GOT3 (cell line): ENCODE measurements around the gene SIK3.
"Not testable (repeated sequence)": the region's sequence is repeated elsewhere in the genome, so short reads cannot be mapped to it uniquely, and the experiment has no call there.

ENCODE experiments used
- DNase-seq: peaks from one replicate; lab custom pipeline; 2025; ENCODE audit warnings: mixed read lengths; lab: John Stamatoyannopoulos, UW

Gene SIK3

DNA sequence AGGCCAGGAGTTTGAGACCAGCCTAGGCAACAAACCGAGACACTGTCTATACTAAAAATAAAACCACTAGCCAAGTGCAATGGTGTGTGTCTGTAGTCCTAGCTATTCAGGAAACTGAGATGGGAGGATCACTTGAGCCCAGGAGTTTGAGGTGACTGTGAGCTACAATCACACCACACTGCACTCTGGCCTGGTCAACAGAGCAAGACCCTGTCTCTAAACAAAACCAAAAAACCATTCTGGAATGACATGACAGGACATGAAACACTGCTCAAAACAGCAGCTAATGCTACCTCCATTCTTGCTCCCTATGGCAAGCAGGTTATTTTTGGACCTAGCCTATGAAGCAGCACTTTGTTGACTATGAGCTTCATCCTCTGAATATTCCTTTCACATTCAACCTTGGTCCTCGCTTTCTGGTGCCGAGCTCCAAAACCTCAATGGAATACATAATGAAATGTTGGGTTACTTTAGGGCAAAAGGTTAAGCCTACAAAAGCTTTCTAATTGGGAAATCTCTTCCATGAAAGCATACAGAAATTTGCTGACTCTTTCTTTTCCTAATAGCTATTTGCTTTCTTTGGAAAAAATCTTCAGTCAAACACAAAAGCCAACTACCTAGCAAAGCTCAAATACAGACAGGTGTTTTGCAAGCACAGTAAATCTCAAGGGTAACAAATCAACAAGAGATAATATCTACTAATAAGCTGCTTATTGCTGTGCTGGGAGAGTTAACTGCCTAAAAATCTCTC lies 21.1 kb downstream of the SIK3 start:
- DNase-seq, result no peak

DNA sequence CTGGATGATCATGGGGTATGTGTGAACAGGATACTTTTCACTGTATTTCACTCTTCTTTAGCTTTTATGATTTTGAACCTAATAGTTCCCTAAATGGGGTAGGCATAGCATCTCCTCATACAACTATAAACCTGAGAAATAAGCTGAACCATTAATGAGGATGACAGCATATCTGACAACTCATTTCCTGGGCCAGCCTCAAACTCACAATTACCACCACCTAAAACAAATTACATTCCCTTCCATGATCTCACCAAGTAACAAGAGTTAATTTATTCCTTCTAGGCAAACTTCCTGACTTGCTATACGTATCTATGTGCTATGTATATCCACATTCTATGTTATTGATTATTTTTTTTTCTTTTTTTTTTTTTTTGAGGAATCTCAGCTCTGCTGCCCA lies 23.0 kb downstream of the SIK3 start:
- DNase-seq, result no peak

DNA sequence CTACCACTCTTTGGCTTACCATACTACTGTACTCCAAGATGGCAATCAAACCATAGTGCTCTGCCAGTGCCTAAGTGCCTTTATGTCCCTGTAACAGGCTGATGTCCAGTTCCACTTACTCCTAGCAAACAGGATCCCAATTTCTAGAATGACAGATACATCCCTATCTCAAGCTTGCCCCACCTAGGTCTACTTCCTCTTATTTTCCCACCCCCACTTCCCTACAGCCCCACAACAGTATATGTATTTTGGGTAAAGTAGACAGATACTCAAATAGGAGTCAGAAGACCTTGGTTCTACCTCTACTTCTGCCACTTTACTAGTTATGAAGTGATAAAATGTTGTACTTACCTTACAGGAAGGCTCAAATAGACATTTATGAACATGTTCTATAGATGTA lies 24.1 kb downstream of the SIK3 start:
- no peak for DNase-seq

DNA sequence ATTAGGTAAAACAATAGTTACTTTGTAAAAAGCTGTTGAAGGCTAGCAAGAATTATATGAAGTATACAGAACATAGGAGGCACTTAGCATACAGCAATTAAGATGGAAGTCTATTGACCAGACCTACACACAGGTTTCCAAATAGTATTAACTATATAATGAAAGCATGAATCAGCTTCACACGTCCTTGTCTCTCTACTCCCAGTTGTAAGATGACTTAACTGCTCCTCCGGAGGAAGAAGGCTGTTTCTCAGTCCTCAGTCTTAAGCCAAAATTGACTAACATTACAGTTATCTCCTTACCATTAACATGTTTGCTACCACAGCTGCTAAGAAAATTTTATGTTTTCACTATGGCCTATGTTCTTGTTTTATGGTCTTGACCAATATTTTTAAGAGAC lies 24.7 kb downstream of the SIK3 start:
- no peak for DNase-seq

DNA sequence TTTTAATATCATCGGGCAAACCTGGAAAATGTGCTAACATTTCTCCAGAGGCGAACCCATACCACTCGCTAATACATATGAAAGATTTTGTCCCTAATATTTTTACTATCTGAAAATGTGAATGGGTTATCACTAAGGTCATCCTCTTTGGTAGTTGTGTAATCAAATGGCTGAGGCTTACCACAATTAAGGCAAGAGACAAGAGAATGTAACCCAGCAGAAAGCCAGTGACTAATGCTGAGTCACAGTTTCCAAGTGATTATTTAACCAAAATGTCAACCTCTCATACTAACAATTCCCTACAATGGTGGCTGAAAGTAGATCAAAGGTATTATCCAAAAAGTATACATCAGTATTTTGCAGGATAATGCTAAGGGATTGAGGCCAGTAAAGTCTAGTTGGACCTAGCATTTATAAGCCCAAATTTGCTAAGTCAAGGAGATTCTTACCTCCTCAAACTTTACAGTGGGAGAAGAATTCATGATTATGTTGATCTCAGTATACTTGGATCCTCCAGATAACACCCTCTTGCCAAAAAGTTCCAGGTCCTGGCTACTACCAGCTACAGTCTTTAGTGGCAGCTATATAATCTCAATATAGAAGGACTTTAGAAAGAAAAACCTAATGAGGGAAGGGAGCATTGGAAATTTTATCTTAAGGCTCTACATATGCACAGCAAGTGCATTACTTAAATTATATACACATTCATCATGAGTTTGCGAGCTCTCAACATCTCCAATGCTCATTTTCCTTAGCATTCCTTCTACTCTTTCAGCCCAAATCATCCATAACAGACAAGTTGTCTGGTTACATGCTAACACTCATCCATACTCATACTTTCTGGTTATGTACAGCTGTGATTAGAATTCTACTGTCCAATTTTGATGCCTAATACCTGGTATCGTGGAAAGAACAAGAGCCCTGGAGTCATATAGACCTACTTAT lies 25.4 kb downstream of the SIK3 start:
- no peak for DNase-seq

DNA sequence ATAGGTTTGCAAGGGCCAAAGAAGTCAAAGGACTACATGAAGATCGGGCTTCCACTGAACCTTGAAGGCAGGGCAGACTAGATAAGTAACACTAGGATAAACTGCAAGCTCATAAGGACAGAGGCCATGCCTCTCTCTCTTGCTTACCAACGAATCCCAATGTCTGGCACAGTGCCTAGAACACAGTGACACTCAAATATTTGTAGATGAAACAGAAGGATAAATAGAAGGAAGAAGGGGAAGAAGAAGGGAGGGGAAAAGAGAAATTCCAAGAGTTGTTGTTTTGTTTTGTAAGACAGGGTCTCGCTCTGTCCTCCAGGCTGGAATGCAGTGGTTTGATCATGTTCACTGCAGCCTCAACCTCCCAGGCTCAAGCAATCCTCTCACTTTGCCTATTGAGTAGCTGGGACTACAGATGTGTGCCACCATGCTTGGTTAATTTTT lies 26.9 kb downstream of the SIK3 start:
- DNase-seq, result no peak

DNA sequence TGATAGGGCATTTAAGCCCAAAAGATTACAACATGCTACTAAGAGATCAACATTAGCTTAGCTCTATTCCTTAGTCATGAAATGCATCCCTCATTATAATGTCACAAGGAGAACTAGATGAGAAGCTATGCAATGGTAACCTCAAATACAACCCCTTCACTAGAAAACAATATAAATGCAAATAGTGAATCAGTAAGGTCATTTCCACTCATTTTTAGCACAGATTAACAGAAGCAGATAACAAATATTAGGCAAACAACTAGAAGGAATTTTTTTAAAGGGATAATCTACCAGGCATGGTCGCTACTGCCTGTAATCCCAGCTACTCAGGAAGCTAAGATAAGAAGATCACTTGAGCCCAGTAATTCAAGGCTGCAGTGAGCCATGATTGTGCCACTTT lies 28.2 kb downstream of the SIK3 start:
- DNase-seq, result no peak

DNA sequence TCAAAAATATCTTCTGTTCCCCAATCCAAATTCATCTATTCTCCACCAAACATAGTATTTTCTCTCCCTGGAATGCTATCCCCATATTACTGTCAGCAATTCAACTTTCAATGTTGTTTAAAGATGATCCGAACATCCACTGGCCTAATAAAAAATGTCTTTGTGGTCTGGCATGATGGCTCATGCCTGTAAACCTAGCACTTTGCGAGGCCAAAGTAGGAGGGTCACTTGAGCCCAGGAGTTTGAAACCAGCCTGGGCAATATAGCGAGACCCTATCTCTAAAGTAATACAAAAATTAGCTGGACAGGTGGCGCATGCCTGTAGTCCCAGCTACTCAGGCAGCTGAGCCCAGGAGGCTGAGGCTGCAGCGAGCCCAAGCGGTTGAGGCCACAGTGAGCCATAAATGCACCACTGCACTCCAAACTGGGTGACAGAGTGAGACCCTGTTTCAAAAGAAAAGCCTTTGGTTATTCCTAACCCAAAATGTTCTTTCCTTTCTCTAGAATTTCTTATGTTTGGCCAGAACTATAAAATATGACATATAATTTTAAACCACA lies 29.8 kb downstream of the SIK3 start:
- no peak for DNase-seq

DNA sequence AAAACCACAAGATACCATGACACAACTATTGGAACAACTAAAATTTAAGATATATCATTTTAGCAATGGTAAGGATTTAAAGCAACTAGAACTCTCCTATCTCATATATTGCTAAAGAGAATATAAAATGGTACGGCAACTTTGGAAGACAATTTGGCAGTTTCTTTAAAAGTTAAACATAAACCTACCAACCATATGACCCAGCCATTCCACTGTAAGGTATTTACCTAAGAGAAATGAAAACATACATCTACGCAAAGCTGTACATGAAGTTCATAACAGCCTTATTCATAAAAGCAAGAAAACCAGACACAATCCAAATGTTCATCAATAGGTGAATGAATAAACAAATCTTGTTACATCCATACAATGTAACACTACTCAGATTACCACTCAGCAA lies 31.3 kb downstream of the SIK3 start:
- DNase-seq, result no peak

DNA sequence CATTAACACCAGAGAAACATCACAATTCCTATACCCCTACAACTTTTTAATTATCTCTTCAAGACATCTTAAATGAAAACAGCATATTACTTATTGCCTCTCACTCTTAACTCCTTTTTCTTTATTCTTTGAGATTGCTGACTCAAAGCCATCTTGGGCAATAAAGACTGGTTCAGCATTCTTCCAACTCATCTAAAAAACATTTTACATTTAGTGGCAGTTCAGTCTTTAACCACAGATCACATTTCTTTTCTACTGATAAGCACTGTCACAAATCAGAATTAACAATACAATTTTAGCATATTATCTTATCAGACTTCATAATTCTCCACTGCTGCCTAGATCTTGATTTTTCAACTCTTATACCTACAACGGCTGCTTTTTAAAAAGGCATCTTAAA lies 34.0 kb downstream of the SIK3 start:
- DNase-seq, result no peak

DNA sequence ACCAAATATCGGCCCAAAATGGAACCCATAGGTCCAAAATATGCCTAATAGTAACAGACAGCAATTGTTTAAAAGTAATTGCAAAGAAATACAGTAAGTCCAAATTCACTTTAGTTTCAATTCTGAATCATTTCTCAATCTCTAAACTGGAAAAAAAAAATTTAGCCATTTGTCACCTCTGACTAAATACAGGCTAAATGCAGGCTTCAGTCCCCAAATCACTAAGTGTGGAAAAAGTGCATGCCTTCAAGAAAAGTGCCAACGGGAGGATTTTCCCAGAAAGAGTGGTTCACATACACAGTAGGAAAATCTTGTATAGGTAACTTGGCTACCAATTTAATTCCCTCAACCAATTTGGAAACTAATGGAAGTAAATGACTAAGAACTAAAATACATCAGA lies 35.7 kb downstream of the SIK3 start:
- no peak for DNase-seq

DNA sequence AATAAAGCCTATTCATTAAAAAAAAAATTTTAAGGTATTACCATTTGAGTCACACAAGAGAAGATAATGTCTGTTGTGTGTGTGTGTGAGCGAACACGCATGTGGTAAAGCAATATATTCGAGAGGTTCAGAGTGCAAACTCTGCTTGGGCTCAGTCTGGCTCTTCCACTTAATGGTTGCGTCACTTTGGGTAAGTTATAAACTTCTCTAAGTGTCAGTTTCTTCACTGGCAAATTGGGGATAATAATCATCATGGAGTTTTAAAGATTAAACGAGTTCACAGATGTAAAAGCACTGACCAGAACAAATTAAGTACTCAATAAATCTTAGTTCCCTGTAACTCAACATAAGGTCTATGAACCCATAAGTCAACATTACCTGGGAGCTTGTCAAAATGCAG lies 37.0 kb downstream of the SIK3 start:
- DNase-seq, result no peak

DNA sequence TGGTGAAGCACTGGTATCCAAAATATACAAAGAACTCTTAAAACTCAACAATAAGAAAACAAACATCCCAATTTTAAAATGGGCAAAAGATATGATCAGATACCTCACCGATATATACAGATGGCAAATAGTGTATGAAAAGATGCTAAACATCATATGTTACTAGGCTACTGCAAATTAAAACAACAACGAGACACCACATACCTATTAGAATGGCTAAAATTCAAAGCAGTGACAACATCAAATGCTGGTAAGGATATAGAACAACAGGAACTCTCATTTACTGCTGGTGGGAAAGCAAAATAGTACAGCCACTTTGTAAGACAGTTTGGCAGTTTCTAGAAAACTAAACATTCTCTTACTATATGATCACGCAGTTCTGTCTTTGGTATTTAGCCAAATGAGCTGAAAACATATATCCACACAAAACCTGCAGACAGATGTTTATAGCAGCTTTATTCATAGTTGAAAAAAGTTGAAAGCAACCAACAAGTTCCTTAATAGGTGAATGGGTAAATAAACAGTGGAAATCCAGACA lies 38.5 kb downstream of the SIK3 start:
- no peak for DNase-seq

DNA sequence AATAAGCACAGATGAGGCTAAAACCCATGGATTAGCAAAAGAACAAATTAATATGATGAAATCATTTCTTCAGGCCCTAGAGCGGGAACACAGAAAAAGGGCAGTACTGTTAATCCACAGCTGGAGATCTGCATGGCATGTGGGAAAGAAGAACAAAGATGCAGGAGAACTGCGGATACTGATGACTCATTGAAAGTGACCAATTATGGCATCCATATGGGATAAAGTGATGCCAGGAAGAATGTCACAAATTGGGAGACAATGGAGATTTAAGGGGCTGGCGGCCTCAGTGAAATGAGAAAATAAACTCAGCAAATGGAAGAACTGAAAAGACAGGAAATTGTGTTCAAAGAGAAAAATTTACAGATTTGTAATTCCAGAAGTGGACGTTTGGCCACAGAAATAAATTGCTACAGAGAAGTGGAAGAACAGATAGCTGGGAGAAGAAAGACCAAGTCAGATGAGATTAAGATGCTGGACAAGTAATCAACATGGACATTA lies 39.4 kb downstream of the SIK3 start:
- no peak for DNase-seq

DNA sequence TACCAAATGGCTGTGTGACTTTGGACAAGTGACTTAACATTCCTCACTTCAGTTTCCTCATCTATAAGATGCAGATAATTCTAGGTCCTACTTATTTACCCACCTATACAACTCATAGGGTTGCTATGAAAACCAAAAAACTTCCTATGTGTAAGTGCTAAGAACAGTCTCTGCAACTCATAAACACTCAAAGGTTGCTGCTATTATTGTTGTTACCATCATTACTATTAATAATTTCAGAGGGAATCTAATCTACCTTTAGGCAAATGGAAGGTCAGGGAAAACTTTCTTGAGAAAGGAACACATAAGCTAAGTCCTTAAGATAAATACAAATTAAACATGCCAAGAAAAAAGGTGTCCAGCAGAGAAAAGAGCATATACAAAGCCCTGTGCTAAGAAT lies 40.5 kb downstream of the SIK3 start:
- DNase-seq, result no peak

DNA sequence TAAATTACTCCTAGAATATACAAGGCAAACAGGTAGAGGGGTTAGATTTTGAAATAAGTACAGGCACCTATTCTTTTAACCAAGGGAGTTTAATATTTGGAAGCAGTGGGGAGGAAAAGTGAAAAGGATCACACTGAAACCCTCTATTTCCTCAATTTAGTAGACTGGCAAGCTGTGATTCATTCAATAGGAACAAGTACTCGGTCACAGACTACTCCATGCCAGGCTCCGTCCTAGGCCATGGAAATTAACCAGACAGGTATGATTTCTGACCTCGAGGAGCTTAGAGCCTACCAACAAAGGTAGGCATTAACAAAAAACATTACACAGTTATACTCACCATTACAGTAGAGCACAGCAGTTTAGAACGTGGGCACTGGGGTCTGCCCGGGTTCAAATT lies 40.9 kb downstream of the SIK3 start:
- no peak for DNase-seq

DNA sequence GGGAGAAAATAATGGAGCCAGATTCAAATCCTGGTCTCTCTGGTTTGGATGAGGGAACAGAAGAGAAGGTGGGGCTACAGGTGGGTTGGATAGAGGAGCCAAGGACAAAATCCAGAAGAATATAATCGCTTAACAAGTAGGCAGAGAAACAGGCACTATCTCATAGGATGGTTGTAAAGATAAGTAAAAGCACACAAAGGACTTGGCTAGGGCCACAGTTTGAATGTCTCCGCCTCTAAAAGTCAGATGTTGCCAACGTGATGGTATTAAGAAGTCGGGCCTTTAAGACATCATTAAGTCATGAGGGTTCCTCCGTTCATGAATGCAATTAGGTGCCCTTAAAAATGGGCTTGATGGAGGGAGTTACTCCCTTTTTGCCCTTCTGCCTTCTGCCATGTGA lies 42.8 kb downstream of the SIK3 start:
- DNase-seq, result no peak

DNA sequence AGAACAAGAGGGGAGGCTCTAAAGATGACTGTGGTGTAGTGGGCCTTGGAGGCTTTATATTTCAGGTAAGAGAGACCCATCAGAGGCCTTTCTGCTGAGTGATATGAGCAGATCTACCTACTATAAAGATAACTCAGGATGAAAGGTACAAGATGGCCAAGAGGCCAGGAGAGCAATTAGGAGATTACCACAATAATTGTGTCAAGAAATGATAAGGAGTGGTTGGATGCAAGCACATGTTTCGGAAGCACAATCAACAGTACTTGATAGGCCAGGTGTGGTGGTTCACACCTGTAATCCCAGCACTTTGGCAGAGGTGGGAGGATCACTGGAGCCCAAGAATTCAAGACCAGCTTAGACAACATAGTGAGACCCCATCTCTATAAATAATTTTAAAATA lies 43.8 kb downstream of the SIK3 start:
- DNase-seq, result no peak

DNA sequence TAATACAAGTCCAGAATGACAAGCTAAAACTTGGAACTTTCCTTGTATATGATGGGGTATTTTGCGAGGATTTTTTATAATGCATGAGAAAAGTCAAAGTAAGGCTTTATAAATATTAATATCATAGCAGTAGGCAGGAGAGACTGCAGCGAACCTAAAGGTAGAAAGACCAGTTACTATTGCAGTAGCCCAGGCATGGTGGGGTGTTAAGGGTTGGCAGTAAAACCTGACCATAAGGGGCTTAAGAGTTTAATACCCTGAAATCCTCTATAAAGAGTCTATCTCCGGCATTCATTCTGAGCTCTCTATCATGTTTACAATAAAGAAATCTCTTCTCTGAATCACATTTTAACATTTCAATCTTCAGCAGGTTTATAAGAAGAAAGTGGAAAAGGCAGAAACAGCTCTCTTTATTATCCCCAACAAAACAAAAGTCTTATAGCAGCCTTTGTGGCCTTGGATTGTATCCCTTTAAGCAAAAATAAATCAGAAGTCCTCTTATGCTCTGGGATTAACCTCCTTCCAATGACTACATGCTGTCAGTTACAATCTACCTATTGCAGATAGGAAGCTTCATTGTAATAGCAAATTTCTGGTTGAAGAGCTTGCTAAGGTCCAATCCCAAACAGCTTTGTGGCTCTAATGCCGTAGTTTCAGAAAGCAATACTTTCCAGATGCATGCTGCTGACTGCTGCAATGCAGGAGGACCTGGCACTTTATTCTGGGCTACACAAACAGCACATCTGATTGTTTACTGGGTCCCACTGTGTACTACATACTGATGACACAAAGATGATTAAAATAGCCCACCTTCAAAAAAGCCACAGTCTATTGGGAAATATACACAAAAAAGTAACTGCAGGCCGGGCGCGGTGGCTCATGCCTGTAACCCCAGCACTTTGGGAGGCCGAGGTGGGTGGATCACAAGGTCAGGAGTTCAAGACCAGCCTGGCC lies 45.8 kb downstream of the SIK3 start:
- no peak for DNase-seq

DNA sequence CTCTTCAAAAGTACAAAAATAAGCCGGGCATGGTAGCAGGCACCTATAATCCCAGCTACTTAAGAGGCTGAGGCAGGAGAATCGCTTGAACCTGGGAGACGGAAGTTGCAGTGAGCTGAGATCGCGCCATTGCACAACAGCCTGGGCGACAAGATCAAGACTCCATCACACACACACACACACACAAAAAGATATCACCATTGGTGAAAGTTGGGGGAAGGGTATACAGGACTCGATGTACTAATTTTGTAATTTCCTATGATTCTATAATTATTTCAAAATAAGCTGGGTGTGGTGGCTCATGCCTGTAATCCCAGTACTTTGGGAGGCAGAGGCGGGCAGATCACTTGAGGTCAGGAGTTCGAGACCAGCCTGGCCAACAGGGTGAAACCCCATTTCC lies 48.1 kb downstream of the SIK3 start:
- not testable (repeated sequence) for DNase-seq

DNA sequence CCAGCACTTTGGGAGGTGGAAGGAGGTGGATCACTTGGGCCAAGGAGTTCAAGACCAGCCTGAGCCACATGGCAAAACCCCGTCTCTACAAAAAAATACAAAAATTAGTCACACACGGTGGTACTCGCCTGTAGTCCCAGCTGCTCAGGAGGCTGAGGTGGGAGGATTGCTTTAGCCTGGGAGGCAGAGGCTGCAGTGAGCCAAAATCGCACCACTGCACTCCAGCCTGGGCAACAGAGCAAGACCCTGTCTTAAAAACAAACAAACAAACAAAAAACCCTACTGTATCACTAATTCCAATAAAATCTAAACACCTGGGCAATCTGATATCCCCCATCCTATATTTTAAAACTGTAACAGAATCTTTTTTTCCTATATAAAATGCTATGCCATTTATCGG lies 51.6 kb downstream of the SIK3 start:
- not testable (repeated sequence) for DNase-seq
